ENCODE data around the gene NIN.
"Not testable (repeated sequence)": the region's sequence is repeated elsewhere in the genome, so short reads cannot be mapped to it uniquely, and the experiment has no call there.

DNA sequence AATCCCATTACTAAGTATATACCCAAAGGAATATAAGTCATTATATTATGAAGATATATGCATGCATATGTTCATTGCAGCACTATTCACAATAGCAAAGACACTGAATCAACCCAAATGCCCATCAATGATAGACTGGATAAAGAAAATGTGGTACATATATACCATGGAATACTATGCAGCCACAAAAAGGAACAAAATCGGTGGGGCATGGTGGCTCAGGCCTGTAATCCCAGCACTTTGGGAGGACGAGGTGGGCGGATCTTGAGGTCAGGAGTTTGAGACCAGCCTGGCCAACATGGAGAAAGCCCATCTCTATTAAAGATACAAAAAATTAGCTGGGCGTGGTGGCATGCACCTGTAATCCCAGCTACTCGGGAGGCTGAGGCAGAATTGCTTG lies 15.4 kb downstream of the NIN start:
- TF ChIP-seq, protein P1, sequence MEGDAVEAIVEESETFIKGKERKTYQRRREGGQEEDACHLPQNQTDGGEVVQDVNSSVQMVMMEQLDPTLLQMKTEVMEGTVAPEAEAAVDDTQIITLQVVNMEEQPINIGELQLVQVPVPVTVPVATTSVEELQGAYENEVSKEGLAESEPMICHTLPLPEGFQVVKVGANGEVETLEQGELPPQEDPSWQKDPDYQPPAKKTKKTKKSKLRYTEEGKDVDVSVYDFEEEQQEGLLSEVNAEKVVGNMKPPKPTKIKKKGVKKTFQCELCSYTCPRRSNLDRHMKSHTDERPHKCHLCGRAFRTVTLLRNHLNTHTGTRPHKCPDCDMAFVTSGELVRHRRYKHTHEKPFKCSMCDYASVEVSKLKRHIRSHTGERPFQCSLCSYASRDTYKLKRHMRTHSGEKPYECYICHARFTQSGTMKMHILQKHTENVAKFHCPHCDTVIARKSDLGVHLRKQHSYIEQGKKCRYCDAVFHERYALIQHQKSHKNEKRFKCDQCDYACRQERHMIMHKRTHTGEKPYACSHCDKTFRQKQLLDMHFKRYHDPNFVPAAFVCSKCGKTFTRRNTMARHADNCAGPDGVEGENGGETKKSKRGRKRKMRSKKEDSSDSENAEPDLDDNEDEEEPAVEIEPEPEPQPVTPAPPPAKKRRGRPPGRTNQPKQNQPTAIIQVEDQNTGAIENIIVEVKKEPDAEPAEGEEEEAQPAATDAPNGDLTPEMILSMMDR (IDR thresholded peaks at IDR 0.05; ENCODE audit: low read depth, low read length, missing input control): not testable (repeated sequence)
- TF ChIP-seq SP1 (IDR thresholded peaks at IDR 0.05); MAX (IDR thresholded peaks at IDR 0.05); TAF1 (conservative IDR thresholded peaks at IDR 0.05); JUND (IDR thresholded peaks at IDR 0.05); FOXA1 (IDR thresholded peaks at IDR 0.05); RAD21 (IDR thresholded peaks at IDR 0.05); RXRA (IDR thresholded peaks at IDR 0.05); YY1 (IDR thresholded peaks at IDR 0.05): not testable (repeated sequence)
- TF ChIP-seq, protein P2, sequence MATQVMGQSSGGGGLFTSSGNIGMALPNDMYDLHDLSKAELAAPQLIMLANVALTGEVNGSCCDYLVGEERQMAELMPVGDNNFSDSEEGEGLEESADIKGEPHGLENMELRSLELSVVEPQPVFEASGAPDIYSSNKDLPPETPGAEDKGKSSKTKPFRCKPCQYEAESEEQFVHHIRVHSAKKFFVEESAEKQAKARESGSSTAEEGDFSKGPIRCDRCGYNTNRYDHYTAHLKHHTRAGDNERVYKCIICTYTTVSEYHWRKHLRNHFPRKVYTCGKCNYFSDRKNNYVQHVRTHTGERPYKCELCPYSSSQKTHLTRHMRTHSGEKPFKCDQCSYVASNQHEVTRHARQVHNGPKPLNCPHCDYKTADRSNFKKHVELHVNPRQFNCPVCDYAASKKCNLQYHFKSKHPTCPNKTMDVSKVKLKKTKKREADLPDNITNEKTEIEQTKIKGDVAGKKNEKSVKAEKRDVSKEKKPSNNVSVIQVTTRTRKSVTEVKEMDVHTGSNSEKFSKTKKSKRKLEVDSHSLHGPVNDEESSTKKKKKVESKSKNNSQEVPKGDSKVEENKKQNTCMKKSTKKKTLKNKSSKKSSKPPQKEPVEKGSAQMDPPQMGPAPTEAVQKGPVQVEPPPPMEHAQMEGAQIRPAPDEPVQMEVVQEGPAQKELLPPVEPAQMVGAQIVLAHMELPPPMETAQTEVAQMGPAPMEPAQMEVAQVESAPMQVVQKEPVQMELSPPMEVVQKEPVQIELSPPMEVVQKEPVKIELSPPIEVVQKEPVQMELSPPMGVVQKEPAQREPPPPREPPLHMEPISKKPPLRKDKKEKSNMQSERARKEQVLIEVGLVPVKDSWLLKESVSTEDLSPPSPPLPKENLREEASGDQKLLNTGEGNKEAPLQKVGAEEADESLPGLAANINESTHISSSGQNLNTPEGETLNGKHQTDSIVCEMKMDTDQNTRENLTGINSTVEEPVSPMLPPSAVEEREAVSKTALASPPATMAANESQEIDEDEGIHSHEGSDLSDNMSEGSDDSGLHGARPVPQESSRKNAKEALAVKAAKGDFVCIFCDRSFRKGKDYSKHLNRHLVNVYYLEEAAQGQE (IDR thresholded peaks at IDR 0.05): not testable (repeated sequence)
- TF ChIP-seq, protein P3, sequence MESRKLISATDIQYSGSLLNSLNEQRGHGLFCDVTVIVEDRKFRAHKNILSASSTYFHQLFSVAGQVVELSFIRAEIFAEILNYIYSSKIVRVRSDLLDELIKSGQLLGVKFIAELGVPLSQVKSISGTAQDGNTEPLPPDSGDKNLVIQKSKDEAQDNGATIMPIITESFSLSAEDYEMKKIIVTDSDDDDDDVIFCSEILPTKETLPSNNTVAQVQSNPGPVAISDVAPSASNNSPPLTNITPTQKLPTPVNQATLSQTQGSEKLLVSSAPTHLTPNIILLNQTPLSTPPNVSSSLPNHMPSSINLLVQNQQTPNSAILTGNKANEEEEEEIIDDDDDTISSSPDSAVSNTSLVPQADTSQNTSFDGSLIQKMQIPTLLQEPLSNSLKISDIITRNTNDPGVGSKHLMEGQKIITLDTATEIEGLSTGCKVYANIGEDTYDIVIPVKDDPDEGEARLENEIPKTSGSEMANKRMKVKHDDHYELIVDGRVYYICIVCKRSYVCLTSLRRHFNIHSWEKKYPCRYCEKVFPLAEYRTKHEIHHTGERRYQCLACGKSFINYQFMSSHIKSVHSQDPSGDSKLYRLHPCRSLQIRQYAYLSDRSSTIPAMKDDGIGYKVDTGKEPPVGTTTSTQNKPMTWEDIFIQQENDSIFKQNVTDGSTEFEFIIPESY (IDR thresholded peaks at IDR 0.05): not testable (repeated sequence)
- TF ChIP-seq, protein P4, sequence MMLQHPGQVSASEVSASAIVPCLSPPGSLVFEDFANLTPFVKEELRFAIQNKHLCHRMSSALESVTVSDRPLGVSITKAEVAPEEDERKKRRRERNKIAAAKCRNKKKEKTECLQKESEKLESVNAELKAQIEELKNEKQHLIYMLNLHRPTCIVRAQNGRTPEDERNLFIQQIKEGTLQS (IDR thresholded peaks at IDR 0.05): not testable (repeated sequence)

Measured in liver (tissue), 3 donors.